Measurements from ENCODE around the gene STXBP6. TPM values are rescaled to one million over a fixed set of nuclear protein-coding genes. Genes with fewer than 3 reads are reported as not detected.

STXBP6 gene
- total RNA-seq, 1 experiment from 2014 or later, result 0.27 TPM

GRCh38 chr14:24943024-24943423, 106.9 kb downstream of the STXBP6 start:
- Histone ChIP-seq H3K4me1 (ENCODE audit: control insufficient read depth in 1 of 2, insufficient read depth in 2 of 2, low read length in 2 of 2) (no peaks in the 10 kb centered on the region), H3K36me3 (ENCODE audit: control insufficient read depth in 1 of 2, insufficient read depth in 2 of 2, low read length in 2 of 2) (no peaks in the 10 kb centered on the region), H3K27me3 (ENCODE audit: insufficient read depth, low read length) (no peaks in the 10 kb centered on the region), H3K79me2 (ENCODE audit: insufficient read depth, low read length) (no peaks in the 10 kb centered on the region), H3K9ac (ENCODE audit: low read length) (no peak overlapping the region), H3K9me3 (ENCODE audit: control insufficient read depth in 1 of 2, insufficient read depth in 1 of 2, low read depth in 1 of 2, low read length in 2 of 2) (peaks cover 0 to 11% of the 10 kb centered on the region in 2 experiments; a peak in 2 of 4 replicates), H3K4me3 (replicated peaks in 1 of 2; ENCODE audit: low read depth in 1 of 2, low read length in 2 of 2) (no peak overlapping the region), H2AFZ (ENCODE audit: low read depth, low read length, poor library complexity, severe bottlenecking) (no peak overlapping the region), H3K27ac (ENCODE audit: low read depth, low read length) (no peak overlapping the region), H4K20me1 (ENCODE audit: insufficient read depth) (no peaks in the 10 kb centered on the region), H3K9me2 (ENCODE audit: insufficient read depth) (no peaks in the 10 kb centered on the region), H3K4me2 (ENCODE audit: low read length) (no peak overlapping the region)
- ATAC-seq, result no peak
- ChIA-PET CTCF (no interaction called here), RAD21 (ENCODE audit: low non-redundant PET in 1 of 2, low total read pairs in 2 of 2, uncharacterized antibody in 2 of 2, unreplicated experiment in 2 of 2) (no interaction called here), POLR2A (no interaction called here)
- intact Hi-C loops (cut with micrococcal nuclease), result no loop called here
- no peak for TF ChIP-seq ZFX (IDR thresholded peaks at IDR 0.05)
- no peak for TF ChIP-seq YY1 (IDR thresholded peaks at IDR 0.05; ENCODE audit: extremely low read depth, insufficient replicate concordance, low read depth, low read length)
- TF ChIP-seq ELF1 (IDR thresholded peaks at IDR 0.05; ENCODE audit: borderline replicate concordance, low read depth), result no peak
- no peak for TF ChIP-seq CEBPB (IDR thresholded peaks at IDR 0.05; ENCODE audit: low read depth)
- TF ChIP-seq REST (IDR thresholded peaks at IDR 0.05; ENCODE audit: low read depth), result no peak
- TF ChIP-seq CTCF (IDR thresholded peaks at IDR 0.05 in 2 of 3, conservative IDR thresholded peaks at IDR 0.05 in 1 of 3; ENCODE audit: borderline replicate concordance in 1 of 3, insufficient read depth in 1 of 3, low read depth in 2 of 3, low read length in 2 of 3), result no peak
- no peak for TF ChIP-seq EGR1 (IDR thresholded peaks at IDR 0.05; ENCODE audit: low read depth)
- no peak for TF ChIP-seq EZH2 (IDR thresholded peaks at IDR 0.05)
- TF ChIP-seq TCF7L2 (IDR thresholded peaks at IDR 0.05; ENCODE audit: borderline replicate concordance, extremely low read depth, insufficient read depth, insufficient read length), result no peak
- no peak for TF ChIP-seq JUND (IDR thresholded peaks at IDR 0.05)
- no peak for TF ChIP-seq FOSL1 (IDR thresholded peaks at IDR 0.05; ENCODE audit: low read depth)
- TF ChIP-seq EZH2phosphoT487 (IDR thresholded peaks at IDR 0.05; ENCODE audit: borderline replicate concordance), result no peak
- TF ChIP-seq POLR2AphosphoS5 (IDR thresholded peaks at IDR 0.05; ENCODE audit: low read depth, low read length), result no peak
- no peak for DNase-seq (ENCODE audit: low read depth, low spot score)
- BruUV-seq (replicated peaks), result no TSS peak

Data from HCT116 (cell line).